HEK293 (cell line): ENCODE data around the gene SPRED2.

Experiments used
- CTCF ChIA-PET: fragments of 350-600 bp; formaldehyde crosslinking; extraction: SDS; loops from one replicate; lab custom pipeline; 2021; ENCODE audit warnings: antibody characterized with exemption; lab: Yijun Ruan, JAX
- POLR2A ChIA-PET: fragments of 300-600 bp; formaldehyde crosslinking; extraction: SDS; loops from one replicate; lab custom pipeline; 2020; ENCODE audit warnings: antibody characterized with exemption, inconsistent platforms; lab: Yijun Ruan, JAX
- H3K27ac ChIP-seq: fragments of 200-500 bp; sonication (Bioruptor generic); 2 replicates; pipeline ENCODE4 v1.5.1; 2014; ENCODE audit warnings: low read depth, low read length, control low read depth, inconsistent platforms; ENCODE audit errors: extremely low read depth
- H3K36me3 ChIP-seq, 2 experiments: fragments of 200-500 bp in 1 of 2; sonication (Bioruptor generic) in 1 of 2; 1 replicate in 1 of 2; 2 replicates in 1 of 2; pipeline ENCODE4 v1.5.1; 2014 to 2017; ENCODE audit warnings: inconsistent platforms in 2 of 2, low read length in 2 of 2; ENCODE audit not compliant: control insufficient read depth in 2 of 2, insufficient read depth in 1 of 2
- H3K4me1 ChIP-seq: fragments of 200-500 bp; sonication (Bioruptor generic); 2 replicates; pipeline ENCODE4 v1.5.1; 2014; ENCODE audit warnings: mild to moderate bottlenecking, low read length, inconsistent platforms; ENCODE audit not compliant: control insufficient read depth, insufficient read depth
- H3K4me3 ChIP-seq: 2 replicates; pipeline ENCODE4 v1.5.1; 2011; ENCODE audit warnings: low read depth, mild to moderate bottlenecking, control low read depth, low read length, moderate library complexity
- H3K9me3 ChIP-seq: fragments of 200-500 bp; sonication (Bioruptor generic); 2 replicates; pipeline ENCODE4 v1.5.1; 2014; ENCODE audit warnings: low read depth, low read length, inconsistent platforms; ENCODE audit not compliant: control insufficient read depth, insufficient read depth
- BCL11B ChIP-seq: fragments of 450-650 bp; formaldehyde crosslinking; IDR thresholded peaks from 2 replicates; pipeline ENCODE4 v1.5.1; 2016; ENCODE audit warnings: low read depth, missing biosample characterization, missing genetic modification characterization
- KLF16 ChIP-seq: fragments of 450-650 bp; formaldehyde crosslinking; IDR thresholded peaks from 2 replicates; pipeline ENCODE4 v1.5.1; 2017; ENCODE audit warnings: missing biosample characterization, missing genetic modification characterization
- SCRT2 ChIP-seq: fragments of 450-650 bp; formaldehyde crosslinking; IDR thresholded peaks from 2 replicates; pipeline ENCODE4 v1.5.1; 2016; ENCODE audit warnings: missing biosample characterization, missing genetic modification characterization
- ZNF2 ChIP-seq: fragments of 450-650 bp; formaldehyde crosslinking; IDR thresholded peaks from 2 replicates; pipeline ENCODE4 v1.5.1; 2016; ENCODE audit warnings: missing biosample characterization, missing genetic modification characterization
- ZNF23 ChIP-seq: fragments of 450-650 bp; formaldehyde crosslinking; IDR thresholded peaks from 2 replicates; pipeline ENCODE4 v1.5.1; 2016; ENCODE audit warnings: missing biosample characterization, missing genetic modification characterization, borderline replicate concordance
- ZNF341 ChIP-seq: fragments of 450-650 bp; formaldehyde crosslinking; IDR thresholded peaks from 2 replicates; pipeline ENCODE4; 2016; ENCODE audit warnings: low read depth, missing biosample characterization, missing genetic modification characterization
- ZNF404 ChIP-seq: fragments of 450-650 bp; formaldehyde crosslinking; IDR thresholded peaks from 2 replicates; pipeline ENCODE4 v1.5.1; 2017; ENCODE audit warnings: missing biosample characterization, missing genetic modification characterization
- ZNF423 ChIP-seq: fragments of 450-650 bp; formaldehyde crosslinking; IDR thresholded peaks from 2 replicates; pipeline ENCODE4 v1.5.1; 2016; ENCODE audit warnings: missing biosample characterization, missing genetic modification characterization
- ZNF585B ChIP-seq: fragments of 450-650 bp; formaldehyde crosslinking; IDR thresholded peaks from 2 replicates; pipeline ENCODE4 v1.5.1; 2016; ENCODE audit warnings: missing biosample characterization, missing genetic modification characterization
- ZNF623 ChIP-seq: fragments of 450-650 bp; formaldehyde crosslinking; IDR thresholded peaks from 2 replicates; pipeline ENCODE4 v1.5.1; 2016; ENCODE audit warnings: missing biosample characterization, missing genetic modification characterization
- ZXDB ChIP-seq: fragments of 450-650 bp; formaldehyde crosslinking; IDR thresholded peaks from 2 replicates; pipeline ENCODE4 v1.5.1; 2016; ENCODE audit warnings: missing biosample characterization, missing genetic modification characterization
- TF ChIP-seq, protein P1 (sequence below): fragments of 450-650 bp; formaldehyde crosslinking; IDR thresholded peaks from 2 replicates; pipeline ENCODE4 v1.5.1; 2016; ENCODE audit warnings: missing biosample characterization, missing genetic modification characterization
- TF ChIP-seq, protein P2 (sequence below): fragments of 450-650 bp; formaldehyde crosslinking; optimal IDR thresholded peaks from 2 replicates; pipeline ENCODE3; 2016; ENCODE audit warnings: missing biosample characterization, mild to moderate bottlenecking, missing genetic modification characterization
- TF ChIP-seq, protein P3 (sequence below): fragments of 450-650 bp; formaldehyde crosslinking; IDR thresholded peaks from 2 replicates; pipeline ENCODE4 v1.5.1; 2016; ENCODE audit warnings: missing biosample characterization, missing genetic modification characterization, borderline replicate concordance
- TF ChIP-seq, protein P4 (sequence below): fragments of 450-650 bp; formaldehyde crosslinking; IDR thresholded peaks from 2 replicates; pipeline ENCODE4 v1.5.1; 2016; ENCODE audit warnings: missing biosample characterization, missing genetic modification characterization
- TF ChIP-seq, protein P5 (sequence below): fragments of 450-650 bp; formaldehyde crosslinking; IDR thresholded peaks from 2 replicates; pipeline ENCODE4 v1.5.1; 2017; ENCODE audit warnings: missing biosample characterization, missing genetic modification characterization

The SPRED2 gene

DNA sequence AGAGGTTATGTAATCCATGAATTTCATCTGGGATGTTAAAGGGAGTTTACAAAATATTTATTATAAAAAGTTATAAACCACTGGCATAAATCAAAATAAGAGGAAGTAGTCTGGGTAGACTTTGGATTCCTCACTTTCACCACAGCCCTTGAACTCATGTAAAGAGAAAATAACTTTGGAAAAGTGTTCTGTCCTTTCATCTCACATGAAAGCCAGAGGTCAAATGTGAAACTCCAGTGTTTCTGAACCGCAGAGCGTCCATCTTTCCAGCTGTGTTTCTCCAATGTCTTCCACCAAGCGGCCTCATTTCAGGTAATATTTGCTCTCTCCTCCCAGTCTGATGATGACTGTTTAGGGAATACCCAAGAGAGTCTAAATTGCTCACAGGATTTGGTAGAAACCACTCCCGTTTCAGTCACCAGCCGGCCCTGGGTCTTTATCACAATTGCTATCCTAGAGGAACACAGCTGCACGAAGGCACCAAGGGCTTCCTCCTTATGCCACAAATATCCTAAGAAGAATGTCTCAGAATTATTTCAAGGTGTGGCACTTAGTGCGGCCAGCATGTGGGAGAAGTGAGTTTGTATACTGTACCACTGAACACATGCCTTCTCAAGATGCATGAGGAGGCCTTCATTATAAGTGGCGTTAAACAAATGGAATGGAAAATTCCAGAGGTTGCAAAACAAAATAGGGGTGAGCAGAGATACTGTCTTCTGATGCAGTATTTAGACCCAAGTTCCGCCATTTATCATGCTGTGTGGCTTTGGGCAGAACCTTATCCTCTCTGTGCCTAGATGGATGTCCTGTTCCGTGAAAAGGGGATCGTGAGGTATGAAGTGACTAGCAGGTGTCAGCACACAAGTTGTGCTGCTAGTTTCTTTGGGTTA, 140.9 kb downstream of the SPRED2 start (continued):
- TF ChIP-seq, protein P1, sequence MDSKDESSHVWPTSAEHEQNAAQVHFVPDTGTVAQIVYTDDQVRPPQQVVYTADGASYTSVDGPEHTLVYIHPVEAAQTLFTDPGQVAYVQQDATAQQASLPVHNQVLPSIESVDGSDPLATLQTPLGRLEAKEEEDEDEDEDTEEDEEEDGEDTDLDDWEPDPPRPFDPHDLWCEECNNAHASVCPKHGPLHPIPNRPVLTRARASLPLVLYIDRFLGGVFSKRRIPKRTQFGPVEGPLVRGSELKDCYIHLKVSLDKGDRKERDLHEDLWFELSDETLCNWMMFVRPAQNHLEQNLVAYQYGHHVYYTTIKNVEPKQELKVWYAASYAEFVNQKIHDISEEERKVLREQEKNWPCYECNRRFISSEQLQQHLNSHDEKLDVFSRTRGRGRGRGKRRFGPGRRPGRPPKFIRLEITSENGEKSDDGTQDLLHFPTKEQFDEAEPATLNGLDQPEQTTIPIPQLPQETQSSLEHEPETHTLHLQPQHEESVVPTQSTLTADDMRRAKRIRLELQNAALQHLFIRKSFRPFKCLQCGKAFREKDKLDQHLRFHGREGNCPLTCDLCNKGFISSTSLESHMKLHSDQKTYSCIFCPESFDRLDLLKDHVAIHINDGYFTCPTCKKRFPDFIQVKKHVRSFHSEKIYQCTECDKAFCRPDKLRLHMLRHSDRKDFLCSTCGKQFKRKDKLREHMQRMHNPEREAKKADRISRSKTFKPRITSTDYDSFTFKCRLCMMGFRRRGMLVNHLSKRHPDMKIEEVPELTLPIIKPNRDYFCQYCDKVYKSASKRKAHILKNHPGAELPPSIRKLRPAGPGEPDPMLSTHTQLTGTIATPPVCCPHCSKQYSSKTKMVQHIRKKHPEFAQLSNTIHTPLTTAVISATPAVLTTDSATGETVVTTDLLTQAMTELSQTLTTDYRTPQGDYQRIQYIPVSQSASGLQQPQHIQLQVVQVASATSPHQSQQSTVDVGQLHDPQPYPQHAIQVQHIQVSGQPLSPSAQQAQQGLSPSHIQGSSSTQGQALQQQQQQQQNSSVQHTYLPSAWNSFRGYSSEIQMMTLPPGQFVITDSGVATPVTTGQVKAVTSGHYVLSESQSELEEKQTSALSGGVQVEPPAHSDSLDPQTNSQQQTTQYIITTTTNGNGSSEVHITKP (tag by site-specific recombination) = no peak

DNA sequence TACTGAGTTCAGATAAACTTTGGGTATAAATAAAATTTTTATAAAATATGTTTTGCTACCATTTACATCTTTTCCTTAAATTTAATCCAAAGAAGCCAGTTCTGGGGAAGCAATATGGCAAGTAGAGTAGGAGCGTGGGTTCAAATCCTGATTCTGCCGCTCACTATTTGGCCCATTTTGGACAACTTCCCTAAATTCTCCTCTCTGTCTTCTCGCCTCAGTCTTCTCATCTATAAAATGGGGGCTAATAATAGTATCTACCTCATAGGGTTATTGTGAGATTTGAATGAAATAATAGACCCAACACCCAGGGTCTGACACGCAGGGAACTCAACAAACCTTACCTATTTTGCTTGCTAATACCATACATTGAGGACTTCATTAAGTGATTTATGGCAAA, 145.0 kb downstream of the SPRED2 start:
- Histone ChIP-seq H3K36me3 (no peaks in the 10 kb centered on the region), H3K4me1 (no peaks in the 10 kb centered on the region; the same call in 1 of the 2 replicates), H3K9me3 (no peaks in the 10 kb centered on the region), H3K27ac (no peak overlapping the region), H3K4me3 (no peak overlapping the region)
- TF ChIP-seq BCL11B (tag by site-specific recombination) (no peak), ZNF2 (tag by site-specific recombination) (no peak), ZNF423 (tag by site-specific recombination) (no peak), ZNF404 (tag by site-specific recombination) (no peak), ZNF341 (tag by site-specific recombination) (no peak), KLF16 (tag by site-specific recombination) (no peak)
- TF ChIP-seq, protein P2, sequence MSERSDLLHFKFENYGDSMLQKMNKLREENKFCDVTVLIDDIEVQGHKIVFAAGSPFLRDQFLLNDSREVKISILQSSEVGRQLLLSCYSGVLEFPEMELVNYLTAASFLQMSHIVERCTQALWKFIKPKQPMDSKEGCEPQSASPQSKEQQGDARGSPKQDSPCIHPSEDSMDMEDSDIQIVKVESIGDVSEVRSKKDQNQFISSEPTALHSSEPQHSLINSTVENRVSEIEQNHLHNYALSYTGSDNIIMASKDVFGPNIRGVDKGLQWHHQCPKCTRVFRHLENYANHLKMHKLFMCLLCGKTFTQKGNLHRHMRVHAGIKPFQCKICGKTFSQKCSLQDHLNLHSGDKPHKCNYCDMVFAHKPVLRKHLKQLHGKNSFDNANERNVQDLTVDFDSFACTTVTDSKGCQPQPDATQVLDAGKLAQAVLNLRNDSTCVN = no peak
- TF ChIP-seq, protein P3, sequence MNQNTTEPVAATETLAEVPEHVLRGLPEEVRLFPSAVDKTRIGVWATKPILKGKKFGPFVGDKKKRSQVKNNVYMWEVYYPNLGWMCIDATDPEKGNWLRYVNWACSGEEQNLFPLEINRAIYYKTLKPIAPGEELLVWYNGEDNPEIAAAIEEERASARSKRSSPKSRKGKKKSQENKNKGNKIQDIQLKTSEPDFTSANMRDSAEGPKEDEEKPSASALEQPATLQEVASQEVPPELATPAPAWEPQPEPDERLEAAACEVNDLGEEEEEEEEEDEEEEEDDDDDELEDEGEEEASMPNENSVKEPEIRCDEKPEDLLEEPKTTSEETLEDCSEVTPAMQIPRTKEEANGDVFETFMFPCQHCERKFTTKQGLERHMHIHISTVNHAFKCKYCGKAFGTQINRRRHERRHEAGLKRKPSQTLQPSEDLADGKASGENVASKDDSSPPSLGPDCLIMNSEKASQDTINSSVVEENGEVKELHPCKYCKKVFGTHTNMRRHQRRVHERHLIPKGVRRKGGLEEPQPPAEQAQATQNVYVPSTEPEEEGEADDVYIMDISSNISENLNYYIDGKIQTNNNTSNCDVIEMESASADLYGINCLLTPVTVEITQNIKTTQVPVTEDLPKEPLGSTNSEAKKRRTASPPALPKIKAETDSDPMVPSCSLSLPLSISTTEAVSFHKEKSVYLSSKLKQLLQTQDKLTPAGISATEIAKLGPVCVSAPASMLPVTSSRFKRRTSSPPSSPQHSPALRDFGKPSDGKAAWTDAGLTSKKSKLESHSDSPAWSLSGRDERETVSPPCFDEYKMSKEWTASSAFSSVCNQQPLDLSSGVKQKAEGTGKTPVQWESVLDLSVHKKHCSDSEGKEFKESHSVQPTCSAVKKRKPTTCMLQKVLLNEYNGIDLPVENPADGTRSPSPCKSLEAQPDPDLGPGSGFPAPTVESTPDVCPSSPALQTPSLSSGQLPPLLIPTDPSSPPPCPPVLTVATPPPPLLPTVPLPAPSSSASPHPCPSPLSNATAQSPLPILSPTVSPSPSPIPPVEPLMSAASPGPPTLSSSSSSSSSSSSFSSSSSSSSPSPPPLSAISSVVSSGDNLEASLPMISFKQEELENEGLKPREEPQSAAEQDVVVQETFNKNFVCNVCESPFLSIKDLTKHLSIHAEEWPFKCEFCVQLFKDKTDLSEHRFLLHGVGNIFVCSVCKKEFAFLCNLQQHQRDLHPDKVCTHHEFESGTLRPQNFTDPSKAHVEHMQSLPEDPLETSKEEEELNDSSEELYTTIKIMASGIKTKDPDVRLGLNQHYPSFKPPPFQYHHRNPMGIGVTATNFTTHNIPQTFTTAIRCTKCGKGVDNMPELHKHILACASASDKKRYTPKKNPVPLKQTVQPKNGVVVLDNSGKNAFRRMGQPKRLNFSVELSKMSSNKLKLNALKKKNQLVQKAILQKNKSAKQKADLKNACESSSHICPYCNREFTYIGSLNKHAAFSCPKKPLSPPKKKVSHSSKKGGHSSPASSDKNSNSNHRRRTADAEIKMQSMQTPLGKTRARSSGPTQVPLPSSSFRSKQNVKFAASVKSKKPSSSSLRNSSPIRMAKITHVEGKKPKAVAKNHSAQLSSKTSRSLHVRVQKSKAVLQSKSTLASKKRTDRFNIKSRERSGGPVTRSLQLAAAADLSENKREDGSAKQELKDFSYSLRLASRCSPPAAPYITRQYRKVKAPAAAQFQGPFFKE (tag by site-specific recombination) = no peak
- CTCF ChIA-PET = no interaction called here
- POLR2A ChIA-PET = no interaction called here

DNA sequence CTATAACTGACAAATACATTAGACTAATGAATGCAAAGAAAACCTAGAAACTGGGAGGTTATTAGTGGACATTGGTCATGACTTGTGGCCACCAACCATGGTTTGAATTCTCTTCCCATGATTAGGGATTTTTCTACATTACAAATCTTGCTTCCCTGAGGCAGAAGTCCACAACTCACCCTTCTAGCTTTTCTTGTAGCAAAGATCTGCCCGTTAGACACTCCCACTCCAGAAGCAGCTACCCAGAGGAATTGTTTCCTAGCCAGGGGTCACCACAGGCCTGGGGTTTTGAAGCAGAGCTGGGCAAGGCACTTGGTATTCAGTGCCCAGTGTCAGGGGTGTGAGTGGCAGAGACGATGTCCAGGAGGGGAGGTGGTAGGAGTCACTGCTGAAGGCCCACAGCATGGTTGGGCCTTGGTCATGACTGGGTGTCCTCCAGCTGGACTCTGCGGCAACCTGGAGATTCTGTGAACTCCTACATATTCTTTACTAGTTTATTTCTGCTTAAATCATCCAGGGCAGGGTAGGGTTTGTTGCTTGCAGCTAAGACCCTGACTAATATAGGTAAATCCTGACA, 149.8 kb downstream of the SPRED2 start:
- H3K4me1 ChIP-seq = no peaks in the 10 kb centered on the region
- H3K9me3 ChIP-seq = no peaks in the 10 kb centered on the region
- POLR2A ChIA-PET = interaction anchor here (0.5 kb wide), 1 partner anchor 226 kb away, joined by 5 read pairs; no protein-coding TSS in a partner anchor
- CTCF ChIA-PET = interaction anchor here (0.7 kb wide), 1 partner anchor 647 kb away, joined by 5 read pairs; no protein-coding TSS in a partner anchor
- no peak overlapping the region for H3K4me3 ChIP-seq
- H3K27ac ChIP-seq = no peak overlapping the region
- H3K36me3 ChIP-seq = no peaks in the 10 kb centered on the region
- TF ChIP-seq, protein P4, sequence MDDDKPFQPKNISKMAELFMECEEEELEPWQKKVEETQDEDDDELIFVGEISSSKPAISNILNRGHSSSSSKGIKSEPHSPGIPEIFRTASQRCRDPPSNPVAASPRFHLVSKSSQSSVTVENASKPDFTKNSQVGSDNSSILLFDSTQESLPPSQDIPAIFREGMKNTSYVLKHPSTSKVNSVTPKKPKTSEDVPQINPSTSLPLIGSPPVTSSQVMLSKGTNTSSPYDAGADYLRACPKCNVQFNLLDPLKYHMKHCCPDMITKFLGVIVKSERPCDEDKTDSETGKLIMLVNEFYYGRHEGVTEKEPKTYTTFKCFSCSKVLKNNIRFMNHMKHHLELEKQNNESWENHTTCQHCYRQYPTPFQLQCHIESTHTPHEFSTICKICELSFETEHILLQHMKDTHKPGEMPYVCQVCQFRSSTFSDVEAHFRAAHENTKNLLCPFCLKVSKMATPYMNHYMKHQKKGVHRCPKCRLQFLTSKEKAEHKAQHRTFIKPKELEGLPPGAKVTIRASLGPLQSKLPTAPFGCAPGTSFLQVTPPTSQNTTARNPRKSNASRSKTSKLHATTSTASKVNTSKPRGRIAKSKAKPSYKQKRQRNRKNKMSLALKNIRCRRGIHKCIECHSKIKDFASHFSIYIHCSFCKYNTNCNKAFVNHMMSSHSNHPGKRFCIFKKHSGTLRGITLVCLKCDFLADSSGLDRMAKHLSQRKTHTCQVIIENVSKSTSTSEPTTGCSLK (tag by site-specific recombination) = no peak
- no peak for TF ChIP-seq ZNF585B (tag by site-specific recombination)
- no peak for TF ChIP-seq ZNF23 (tag by site-specific recombination)
- no peak for TF ChIP-seq ZNF623 (tag by site-specific recombination)
- no peak for TF ChIP-seq ZXDB (tag by site-specific recombination)
- TF ChIP-seq, protein P5, sequence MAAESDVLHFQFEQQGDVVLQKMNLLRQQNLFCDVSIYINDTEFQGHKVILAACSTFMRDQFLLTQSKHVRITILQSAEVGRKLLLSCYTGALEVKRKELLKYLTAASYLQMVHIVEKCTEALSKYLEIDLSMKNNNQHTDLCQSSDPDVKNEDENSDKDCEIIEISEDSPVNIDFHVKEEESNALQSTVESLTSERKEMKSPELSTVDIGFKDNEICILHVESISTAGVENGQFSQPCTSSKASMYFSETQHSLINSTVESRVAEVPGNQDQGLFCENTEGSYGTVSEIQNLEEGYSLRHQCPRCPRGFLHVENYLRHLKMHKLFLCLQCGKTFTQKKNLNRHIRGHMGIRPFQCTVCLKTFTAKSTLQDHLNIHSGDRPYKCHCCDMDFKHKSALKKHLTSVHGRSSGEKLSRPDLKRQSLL = no peak
- TF ChIP-seq ZNF2 (tag by site-specific recombination) = no peak
- TF ChIP-seq SCRT2 (tag by site-specific recombination) = no peak
